ENCODE measurements around the gene RPL12.
"Not testable (repeated sequence)": the region's sequence is repeated elsewhere in the genome, so short reads cannot be mapped to it uniquely, and the experiment has no call there.

The RPL12 gene

DNA sequence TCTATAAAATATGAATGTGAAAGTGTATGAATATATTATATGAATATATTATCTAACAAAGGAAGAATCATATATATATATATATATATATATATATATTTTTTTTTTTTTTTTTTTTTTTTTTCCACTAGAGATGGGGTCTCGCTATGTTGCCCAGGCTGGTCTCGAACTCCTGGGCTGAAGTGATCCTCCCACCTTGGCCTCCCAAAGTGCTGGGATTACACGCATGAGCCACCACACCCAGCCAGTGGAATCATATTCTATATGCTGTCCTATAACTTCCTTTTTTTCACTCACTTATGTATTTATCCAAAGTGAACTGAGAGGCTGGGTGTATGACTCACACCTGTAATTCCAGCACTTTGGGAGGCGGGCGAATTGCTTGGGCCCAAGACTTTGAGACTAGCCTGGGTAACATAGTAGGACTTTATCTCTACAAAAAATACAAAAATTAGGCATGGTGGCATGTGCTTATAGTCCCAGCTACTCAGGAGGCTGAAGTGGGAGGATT lies 15.3 kb upstream of the RPL12 start:
- not testable (repeated sequence) for DNase-seq

DNA sequence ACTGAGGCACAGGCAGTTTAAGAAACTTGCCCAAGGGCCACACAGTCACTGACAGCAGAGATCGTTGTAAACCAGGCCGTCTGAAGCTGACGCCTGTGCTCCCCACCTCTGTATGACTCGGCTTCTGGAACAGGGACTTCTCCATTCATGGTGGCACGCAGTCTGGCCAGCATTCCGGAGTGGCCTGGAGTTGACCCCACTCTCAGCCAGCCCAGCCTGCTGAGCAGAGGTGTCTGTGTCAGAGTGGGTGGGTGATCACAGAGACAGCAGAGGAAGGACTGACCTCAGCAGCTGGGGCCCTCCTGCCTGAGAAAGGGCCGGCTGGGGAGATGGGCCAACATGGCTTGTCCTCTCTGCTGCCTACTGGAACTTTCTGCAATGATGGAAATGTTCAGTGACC lies 12.7 kb upstream of the RPL12 start:
- DNase-seq, result no peak

DNA sequence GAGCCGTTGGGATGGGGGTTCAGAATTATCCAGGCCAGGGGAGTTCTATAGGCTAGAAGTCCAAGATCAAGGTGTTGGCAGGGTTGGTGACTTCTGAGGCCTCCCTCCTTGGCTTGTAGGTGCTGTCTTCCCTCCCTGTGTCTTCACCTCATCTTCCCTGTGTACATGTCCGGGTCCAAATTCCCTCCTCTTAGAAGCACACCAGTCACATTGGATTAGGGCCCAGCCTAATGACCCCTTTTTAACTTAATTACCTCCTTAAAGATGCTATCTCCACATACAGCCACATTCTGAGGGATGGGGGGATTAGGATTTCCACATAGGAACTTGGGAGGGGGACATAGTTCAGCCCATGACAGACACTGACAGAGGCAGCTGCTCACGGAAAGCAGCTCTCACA lies 12.2 kb upstream of the RPL12 start:
- DNase-seq, result no peak

DNA sequence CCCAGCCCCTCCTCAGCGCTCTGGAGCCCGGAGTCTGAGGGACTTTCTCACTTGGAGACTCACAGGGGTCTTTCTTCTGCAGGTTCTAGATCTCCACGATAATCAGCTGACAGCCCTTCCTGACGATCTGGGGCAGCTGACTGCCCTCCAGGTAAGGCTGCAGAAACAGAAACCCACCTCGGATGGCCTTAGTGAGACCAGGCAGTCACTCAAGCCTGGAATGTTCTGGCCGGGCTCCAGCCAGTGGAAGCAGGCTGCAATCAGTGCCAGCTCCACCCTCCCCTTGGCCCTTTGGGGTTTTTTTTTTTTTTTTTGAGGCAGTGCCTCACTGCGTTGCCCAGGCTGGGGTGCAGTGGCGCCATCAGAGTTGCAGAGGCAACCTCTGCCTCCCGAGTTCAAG lies 7.7 kb upstream of the RPL12 start:
- no peak for DNase-seq

DNA sequence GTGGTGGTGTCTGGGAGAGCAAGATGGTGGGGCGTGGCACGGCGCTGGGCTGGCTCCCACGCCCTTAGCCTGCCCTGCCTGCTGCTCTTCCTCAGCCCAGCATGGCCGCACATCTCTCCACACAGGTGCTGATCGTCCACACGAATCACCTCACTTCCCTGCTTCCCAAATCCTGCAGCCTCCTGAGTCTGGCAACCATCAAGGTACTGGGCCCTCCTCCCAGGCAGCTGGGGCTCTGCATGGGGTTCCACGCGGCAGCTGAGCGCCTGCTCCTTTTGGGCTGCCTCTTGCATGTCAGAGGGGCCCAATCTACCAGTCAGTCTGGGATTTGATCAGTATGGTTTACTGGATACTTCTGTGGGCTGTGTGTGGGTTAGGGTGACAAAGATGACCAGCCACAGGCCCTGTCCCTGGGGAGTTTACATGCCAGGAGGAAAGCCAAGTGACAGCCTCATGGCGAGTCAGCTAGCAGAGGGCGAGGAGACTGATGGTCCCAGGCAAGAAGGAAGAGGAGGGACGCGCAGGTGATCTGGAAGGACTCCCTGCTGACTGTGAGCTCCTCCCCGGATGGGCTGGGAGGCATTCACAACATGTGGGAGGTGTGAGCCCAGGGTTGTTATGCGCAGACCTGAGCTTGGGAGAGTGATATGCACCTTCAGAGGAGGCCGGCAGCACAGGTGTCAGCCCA lies 6.1 kb upstream of the RPL12 start:
- DNase-seq, result no peak

DNA sequence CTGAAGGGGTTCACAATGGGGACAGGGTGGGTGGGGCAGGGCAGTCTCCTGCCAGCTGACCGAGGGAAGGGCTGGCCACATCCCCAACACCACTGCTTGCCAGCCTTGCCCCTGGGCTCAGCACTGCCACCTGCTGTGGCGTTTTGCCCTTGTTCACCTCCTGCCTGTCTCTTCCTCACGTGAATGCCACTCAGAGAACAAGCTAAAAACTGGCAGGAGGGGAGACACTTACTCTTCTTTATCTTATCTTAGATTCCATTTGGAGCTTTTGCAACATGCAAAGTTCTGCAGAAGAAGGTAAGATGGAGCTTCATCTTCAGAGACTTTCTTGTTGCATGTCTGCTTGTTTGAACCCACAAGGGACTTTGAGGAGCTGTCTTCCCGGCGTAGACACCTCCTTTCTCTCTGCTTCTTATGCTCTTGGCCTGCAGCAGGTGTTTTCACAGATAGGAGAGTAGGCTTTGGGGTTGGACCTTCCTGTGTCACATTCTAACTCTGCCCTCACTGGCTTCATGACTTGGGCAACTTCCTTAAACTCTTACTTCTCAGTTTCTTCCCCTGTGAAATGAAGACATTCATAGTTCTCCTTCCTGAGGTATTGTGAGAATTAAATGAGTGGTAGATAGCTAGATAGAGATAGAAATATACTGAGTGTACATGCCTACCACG lies 4.3 kb upstream of the RPL12 start:
- peak; percentile 34 for DNase-seq

DNA sequence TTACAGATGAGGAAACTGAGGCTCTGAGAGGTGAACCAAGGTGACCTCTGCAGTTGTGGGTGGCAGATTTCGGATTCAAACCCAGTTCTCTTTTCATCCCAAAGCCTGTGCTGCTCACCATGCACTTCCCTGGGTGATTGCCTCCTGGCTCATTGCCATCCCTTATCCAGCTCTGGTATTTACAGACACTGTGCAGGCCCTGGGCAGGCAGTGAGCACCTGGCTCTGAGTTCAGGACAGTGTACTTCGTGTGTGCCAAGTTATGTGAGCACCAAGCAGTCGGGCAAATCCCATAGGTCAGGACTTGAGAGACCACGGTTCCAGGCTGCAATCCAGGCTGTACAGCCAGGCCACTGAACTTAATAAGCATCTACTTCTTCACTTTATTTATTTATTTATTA lies 1.5 kb upstream of the RPL12 start:
- DNase-seq, result no peak

DNA sequence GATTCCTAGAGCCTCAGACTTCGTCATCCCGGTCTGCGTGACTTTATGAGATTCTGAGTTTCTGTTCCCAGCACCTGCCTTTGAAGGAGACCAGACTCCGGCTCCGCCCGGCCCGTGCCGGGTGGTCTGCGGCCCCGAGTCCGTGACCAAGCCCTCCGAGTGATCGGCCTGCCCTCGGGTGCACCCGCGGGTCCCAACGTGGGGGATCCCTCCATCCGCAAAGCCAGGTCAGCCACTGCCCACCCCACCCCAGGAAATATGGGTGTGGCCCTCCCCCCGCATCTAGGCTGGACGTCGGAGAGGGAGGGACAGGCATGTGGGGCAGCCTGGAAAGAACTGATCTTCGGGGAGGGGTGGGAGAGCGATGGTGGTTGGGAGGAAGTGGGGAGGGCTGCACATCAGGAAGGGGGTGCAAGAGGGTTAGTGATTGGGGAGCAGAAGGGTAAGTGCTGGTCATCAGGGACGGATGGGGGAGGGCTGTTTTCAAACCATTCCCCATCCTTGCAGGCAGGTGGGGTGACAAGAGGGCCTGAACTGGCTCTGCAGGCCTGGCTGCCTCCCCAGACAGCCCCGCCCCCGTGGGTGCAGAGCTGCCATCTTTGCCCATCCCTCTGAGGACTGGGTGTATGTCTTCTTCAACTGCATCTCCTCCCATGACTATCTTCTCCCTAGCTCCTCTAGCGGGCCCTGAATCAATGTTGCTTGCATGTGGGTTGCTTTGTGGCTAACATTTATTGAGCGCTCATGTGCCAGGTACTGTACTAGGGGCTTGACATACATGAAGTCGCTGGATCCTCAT lies 851 bp upstream of the RPL12 start:
- DNase-seq, result peak; percentile 54

DNA sequence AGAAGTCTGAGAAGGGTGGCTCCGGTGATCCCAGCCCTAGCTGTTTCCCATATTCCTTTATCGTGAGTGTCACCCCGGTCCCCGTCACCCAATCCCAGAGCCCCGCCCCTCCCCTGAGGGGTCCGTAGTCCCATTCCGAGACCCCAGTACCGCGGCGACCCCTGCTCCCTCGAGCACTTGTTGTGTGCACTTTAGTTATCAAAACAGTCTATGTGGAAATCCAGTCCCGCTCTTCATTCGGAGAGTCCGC lies 327 bp upstream of the RPL12 start:
- no peak for DNase-seq

DNA sequence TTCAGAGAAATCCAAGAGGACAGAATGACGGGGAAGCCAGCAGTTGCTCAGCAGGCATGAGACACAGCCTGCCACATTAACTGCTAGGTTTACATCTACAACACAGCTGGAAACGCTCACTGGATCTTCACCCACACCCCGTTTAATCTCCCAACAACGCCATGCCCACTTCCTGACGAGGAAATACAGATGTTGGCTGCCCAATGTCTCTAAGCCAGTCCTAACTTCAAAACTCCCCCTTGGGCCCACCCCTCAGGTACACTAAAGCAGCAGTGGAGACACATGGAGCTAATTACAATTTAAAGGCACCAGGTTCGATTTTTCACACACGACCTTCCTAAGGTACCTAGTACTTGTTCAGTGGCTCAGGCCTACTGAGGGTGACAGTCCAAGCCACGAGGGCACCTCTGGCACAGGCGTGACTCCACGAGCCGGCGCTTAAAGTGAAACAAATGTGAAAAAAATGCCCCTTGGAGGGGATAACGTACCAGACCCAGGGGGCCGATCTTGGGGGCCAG lies 904 bp downstream of the RPL12 start:
- no peak for DNase-seq

DNA sequence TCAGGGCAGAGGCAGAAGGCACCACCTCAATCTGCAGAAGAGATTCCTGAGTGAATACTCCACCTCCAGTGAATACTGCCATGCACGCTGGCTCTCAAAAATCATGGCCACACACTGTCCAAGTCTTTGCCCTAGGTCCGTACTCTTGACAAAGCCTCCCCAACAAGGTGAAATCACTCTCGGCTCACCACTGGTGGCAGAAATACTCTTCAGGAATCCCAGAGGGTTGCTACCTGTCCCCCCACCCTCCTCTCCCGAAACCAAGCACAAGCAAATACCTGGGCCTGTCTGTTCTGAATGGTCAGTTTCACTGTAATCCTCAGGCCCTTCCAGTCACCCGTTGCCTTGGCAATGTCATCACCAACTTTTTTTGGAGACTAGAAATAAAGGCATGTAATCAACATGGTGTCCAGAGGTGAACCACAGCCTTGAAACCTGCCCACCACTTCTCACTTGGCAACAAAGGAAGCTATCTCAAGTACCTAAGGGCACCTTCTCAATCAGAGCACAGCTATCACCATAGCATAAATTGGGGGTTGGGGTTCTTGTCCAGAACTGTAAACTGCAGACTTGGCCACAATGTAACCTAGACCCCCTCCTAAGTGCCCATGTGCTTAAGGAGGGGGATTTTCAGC lies 1.8 kb downstream of the RPL12 start:
- no peak for DNase-seq

DNA sequence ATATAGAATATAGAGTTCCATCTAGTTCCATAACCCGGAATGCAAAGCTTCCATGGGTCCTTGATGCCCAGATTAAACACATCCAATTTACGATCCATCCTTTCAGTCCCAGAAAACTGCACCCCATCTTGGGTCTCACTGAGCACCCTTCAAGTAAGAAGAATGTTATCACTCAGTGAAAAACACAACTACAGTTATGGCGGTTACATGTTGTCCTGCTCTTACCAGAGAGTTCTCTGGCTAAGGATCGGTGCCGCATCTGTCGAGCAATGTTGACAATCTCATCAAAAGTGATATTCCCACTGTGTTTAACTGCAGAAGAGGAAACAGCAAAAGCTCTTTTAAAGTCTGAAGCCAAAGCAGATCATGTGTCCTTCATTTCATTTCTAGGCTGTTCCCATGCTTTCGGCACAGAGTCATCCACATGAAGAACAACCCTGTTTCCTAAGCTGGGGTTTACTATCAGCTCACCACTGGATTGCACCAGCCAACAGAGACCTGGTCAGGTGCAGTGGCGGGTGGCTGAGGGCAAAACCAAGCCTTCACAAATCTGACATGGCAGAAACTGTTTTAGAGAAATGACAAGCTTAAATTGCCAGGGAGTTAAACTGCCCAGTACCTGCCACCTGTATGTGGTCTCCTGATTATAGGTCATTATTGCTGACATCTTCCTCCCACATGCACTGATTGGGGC lies 2.9 kb downstream of the RPL12 start:
- no peak for DNase-seq

DNA sequence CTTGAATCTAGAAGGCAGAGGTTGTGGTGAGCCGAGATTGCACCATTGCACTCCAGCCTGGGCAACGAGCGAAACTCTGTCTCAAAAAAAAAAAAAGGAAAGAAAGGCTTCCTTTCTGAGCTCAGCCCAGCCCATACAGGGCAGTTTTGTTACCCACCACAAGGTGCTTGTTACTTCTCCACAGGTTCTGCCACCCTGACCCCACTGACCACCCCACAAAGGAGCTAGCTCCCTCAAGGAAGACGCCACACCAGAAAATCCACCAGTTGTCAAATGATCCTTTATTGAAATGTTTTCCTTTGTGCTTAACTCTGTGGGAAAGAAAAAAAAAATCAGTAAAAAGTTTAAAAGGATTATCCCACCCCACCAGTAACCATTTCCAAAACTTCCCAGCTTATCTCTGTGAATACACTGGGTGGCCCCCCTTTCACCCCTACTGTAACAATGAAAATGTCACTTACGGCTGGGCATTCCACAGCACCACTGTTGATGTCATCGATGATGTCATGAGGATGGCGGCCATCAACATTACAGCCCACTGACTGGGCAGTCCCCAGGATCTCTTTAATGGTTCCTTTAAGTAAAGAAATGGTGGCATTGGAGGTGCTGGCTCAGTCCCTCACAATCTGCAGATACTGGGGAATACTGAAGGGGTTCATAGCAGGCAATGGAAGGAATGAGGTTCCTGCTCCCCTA lies 3.6 kb downstream of the RPL12 start:
- no peak for DNase-seq

DNA sequence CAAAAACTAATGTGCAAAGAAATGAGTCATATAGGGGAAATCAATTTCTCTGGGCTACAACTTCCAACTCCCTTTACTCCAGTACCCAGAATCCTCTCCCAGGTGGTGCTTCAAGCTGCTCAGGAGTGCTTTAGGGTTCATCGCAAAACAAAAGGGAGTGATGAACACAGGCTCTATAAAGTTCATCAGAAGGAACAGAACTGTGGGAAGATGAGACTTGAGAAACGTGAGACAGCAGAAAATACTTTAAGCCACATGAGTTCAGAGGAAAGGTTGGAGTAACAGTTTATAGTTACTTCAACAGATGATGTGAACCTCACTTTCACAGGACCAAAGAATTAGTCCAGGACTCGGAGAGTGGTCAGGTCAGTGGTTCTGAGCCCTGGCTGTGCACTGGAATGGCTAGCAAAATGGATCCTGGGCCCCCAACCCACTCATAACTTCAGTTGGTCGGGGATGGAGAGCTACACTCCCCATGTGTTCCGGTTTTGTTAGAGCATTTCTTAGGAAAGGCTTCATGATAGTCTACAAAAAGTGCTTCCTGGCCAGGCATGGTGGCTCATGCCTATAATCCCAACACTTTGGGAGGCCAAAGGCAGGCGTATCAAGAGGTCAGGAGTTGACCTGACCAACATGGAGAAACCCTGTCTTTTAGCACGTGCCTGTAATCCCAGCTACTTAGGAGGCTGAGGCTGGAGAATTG lies 4.3 kb downstream of the RPL12 start:
- no peak for DNase-seq

DNA sequence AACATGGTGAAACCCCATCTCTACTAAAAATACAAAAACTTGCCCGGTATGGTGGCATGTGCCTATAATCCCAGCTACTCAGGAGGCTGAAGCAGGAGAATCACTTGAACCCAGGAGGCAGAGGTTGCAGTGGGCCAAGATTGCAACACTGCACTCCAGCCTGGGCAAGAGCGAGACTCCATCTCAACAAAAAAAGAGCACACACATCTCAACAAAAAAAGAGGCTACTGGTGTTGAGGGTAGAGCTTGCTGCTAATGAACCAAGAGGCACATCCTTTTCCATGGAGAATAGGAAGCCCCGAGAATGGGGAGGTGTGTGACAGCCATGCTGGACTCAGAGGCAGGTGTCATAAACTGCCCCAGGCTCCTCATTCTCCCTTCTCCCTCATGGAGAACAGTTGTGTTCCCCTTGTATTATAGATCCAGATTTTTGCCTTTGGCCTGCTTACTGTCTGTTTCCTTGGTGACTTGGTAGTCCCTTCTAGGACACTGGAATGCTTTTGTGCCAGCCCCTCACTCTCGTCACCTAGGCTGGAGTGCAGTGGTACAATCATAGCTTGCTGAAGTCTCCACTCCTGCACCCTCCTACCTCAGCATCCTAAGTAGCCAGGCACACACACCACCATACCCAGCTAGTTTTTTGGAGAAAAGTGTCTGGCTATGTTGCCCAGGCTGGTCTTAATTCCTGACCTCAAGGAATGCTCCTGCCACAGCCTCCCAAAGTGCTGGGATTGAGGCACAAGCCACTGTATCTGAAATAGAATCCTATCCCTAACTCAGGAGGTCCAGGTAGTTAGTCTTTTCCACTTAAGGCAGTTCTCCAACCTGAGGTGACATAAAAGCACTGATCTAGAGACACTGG lies 5.1 kb downstream of the RPL12 start:
- DNase-seq, result no peak

DNA sequence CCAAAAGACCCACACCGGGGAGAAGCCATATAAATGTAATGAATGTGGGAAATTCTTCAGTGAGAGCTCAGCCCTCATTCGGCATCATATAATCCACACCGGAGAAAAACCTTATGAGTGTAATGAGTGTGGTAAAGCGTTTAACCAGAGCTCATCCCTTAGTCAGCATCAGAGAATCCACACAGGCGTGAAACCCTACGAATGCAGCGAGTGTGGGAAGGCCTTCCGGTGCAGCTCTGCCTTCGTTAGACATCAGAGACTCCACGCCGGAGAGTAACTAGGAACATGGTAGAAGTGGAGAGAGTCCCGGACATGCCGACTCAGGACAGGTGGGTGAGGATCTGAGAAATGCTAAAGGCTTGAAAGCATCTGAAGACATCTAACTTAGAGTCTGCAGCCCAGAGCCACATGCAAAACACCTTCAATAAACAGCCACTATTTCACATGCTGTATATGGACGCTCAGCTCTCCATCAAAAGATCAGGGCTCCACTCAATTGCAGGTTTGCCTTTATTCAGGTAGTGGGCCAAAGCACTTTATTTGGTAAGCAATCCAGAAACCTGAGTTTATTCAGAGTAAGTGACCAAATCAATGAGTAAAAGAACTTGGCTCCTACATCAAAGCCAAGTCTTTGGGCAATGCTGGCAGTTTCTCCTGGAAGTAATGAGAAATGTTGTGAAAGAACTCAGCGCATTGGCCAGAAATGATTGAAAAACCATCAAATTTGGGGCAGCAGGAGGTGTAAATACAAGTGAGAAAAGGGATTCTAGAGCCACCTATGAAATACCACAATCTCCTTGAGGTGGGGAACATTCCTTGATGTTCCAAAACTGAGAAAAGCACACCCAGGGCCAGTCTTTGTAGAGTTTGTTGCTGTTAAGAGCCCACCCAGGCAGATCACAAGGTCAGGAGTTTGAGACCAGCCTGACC lies 6.0 kb downstream of the RPL12 start:
- DNase-seq, result no peak

DNA sequence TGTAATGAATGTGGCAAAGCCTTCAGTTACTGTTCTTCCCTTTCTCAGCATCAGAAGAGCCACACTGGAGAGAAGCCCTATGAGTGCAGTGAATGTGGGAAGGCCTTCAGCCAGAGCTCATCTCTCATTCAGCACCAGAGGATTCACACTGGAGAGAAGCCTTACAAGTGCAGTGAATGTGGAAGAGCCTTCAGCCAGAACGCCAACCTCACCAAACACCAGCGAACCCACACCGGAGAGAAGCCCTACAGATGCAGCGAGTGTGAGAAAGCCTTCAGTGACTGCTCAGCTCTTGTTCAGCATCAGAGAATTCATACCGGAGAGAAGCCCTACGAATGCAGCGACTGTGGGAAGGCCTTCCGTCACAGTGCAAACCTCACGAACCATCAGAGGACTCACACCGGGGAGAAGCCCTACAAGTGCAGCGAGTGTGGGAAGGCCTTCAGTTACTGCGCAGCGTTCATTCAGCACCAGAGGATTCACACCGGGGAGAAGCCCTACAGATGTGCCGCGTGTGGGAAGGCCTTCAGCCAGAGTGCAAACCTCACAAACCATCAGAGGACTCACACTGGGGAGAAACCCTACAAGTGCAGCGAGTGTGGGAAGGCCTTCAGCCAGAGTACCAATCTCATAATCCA lies 6.8 kb downstream of the RPL12 start:
- no peak for DNase-seq

DNA sequence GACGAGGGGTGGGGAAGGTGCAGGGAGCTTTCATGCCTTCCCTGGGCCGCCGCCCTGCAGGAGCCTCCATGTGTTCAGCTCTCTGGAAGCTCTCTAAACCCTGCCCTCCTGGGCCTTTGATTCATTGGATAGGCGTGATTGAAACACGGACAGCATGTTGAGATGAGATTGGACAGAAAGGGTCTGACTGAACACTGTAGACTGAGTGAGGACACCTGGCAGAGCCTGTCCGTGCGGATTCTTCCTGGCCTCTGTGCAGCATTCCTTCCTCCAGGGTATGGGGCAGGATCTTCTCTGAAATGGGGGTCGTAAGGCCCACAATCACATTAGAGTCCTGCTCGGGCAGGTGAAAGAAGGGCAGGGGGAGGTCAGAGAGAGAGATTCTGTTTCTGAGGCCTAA lies 12.8 kb downstream of the RPL12 start:
- no peak for DNase-seq

Data from activated CD8-positive, alpha-beta memory T cell treated with anti-CD3 and anti-CD28 coated beads, Interleukin-2, amount 50 U/mL, for 4 hours (primary cell).